ENCODE results near the gene LYVE1. TPM values are rescaled to one million over a fixed set of nuclear protein-coding genes. Genes with fewer than 3 reads are reported as not detected.

The LYVE1 gene
- total and polyA plus RNA-seq, 2 donors (not counting 1 experiment from before 2014, with no cell fraction given) = not detected

DNA sequence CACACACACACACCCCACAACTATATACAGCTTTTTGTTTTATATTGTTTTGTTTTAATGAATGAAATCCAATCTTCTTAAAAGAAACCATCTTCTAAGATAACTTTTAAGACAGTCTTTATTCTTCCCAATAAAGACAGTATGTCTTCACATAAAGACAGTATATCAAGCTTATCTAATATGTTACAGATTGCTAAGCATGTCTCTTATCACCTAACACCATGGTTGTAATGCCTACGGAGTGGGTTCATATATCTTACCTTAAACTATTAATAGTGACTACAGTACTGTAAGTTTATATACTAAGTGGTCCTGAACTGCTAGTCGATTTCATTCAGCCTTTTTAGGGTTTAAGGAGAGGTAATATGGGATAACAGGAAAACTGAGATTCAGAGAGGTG lies 35.9 kb downstream of the LYVE1 start:
- Mint-ChIP-seq H3K4me1 (peaks cover 40% of the 10 kb centered on the region), H3K9me3 (ENCODE audit: insufficient read depth) (no peaks in the 10 kb centered on the region), H3K4me3 (no peak overlapping the region), H3K27ac (no peak overlapping the region), H3K27me3 (no peaks in the 10 kb centered on the region)
- Histone ChIP-seq H3K9me3 (ENCODE audit: control extremely low read depth in 1 of 3, control insufficient read depth in 2 of 3, insufficient read depth in 1 of 3, low read length in 2 of 3) (no peaks in the 10 kb centered on the region), H3K4me2 (replicated peaks; ENCODE audit: low read depth, low read length, poor library complexity, severe bottlenecking) (no peak overlapping the region), H3K27ac (ENCODE audit: low read length in 2 of 2) (no peak overlapping the region), H4K20me1 (ENCODE audit: control insufficient read depth, insufficient read depth, low read length, poor library complexity, severe bottlenecking) (no peaks in the 10 kb centered on the region), H3K36me3 (replicated peaks in 1 of 2; ENCODE audit: control extremely low read depth in 1 of 2, control insufficient read depth in 1 of 2, extremely low read depth in 1 of 2, insufficient read depth in 2 of 2, low read length in 1 of 2) (peaks cover 20 to 50% of the 10 kb centered on the region in 2 experiments), H3K79me2 (ENCODE audit: control insufficient read depth, insufficient read depth, low read length) (peaks cover 62% of the 10 kb centered on the region), H3K27me3 (replicated peaks in 1 of 4; ENCODE audit: control extremely low read depth in 1 of 4, control insufficient read depth in 3 of 4, insufficient read depth in 4 of 4, low read length in 3 of 4) (no peaks in the 10 kb centered on the region), H3K9ac (ENCODE audit: low read length) (no peak overlapping the region), H3K4me3 (ENCODE audit: control extremely low read depth in 1 of 5, extremely low read depth in 1 of 5, insufficient read depth in 1 of 5, low read depth in 2 of 5, low read length in 4 of 5) (no peak overlapping the region), H3K4me1 (ENCODE audit: control insufficient read depth in 2 of 2, insufficient read depth in 2 of 2, low read length in 2 of 2) (peaks cover 18 to 24% of the 10 kb centered on the region in 2 donors), H2AFZ (ENCODE audit: insufficient read depth, low read depth, low read length, poor library complexity, severe bottlenecking) (no peak overlapping the region)
- ATAC-seq (ENCODE audit: low read depth) (no peak), DNase-seq (no peak)
- TF ChIP-seq EZH2 (IDR thresholded peaks at IDR 0.05; ENCODE audit: borderline replicate concordance, insufficient read depth, low read depth, low read length, poor library complexity, severe bottlenecking) = no peak
- TF ChIP-seq, protein P1, sequence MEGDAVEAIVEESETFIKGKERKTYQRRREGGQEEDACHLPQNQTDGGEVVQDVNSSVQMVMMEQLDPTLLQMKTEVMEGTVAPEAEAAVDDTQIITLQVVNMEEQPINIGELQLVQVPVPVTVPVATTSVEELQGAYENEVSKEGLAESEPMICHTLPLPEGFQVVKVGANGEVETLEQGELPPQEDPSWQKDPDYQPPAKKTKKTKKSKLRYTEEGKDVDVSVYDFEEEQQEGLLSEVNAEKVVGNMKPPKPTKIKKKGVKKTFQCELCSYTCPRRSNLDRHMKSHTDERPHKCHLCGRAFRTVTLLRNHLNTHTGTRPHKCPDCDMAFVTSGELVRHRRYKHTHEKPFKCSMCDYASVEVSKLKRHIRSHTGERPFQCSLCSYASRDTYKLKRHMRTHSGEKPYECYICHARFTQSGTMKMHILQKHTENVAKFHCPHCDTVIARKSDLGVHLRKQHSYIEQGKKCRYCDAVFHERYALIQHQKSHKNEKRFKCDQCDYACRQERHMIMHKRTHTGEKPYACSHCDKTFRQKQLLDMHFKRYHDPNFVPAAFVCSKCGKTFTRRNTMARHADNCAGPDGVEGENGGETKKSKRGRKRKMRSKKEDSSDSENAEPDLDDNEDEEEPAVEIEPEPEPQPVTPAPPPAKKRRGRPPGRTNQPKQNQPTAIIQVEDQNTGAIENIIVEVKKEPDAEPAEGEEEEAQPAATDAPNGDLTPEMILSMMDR (IDR thresholded peaks at IDR 0.05) = no peak
- ChIA-PET CTCF (interaction anchor here (1.2 to 4.5 kb wide), 3 partner anchors 9 to 127 kb away, joined by 3 to 29 read pairs (median 6); partner anchors contain the start of gene RNF141), POLR2A (no interaction called here)
- intact Hi-C loops (cut with micrococcal nuclease) = loop anchor here (5.0 kb wide), 1 partner anchor 35 kb away; the partner anchor contains the start of gene LYVE1
- no CpG with 5 or more reads among the region's 2 CpGs for WGBS (ENCODE audit: insufficient coverage)

DNA sequence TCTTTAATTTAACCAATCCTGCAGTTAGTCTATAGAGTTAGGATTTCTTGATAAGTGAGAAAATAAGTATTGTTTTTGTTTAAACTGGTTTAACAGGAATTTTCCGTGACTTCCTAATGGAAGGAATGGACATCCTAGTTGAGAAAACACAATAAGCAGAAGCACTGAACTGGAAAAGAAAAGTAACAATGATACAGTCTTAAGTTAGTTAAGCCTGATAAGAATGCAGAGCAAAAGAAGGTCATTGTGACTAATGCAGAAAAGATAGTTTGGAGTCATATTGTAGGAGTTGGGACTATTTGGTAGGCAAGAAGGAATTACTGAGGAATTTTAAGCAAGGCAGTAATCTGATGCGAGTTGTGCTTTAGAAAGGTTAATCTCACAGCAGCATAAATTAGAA lies 39.2 kb downstream of the LYVE1 start:
- Histone ChIP-seq H3K27me3 (replicated peaks in 1 of 4; ENCODE audit: control extremely low read depth in 1 of 4, control insufficient read depth in 3 of 4, insufficient read depth in 4 of 4, low read length in 3 of 4) (no peaks in the 10 kb centered on the region), H3K27ac (ENCODE audit: low read length in 2 of 2) (no peak overlapping the region), H2AFZ (ENCODE audit: insufficient read depth, low read depth, low read length, poor library complexity, severe bottlenecking) (no peak overlapping the region), H3K4me2 (replicated peaks; ENCODE audit: low read depth, low read length, poor library complexity, severe bottlenecking) (no peak overlapping the region), H3K79me2 (ENCODE audit: control insufficient read depth, insufficient read depth, low read length) (peaks cover 53% of the 10 kb centered on the region), H3K4me1 (ENCODE audit: control insufficient read depth in 2 of 2, insufficient read depth in 2 of 2, low read length in 2 of 2) (peaks cover 0 to 5% of the 10 kb centered on the region in 2 donors), H3K36me3 (replicated peaks in 1 of 2; ENCODE audit: control extremely low read depth in 1 of 2, control insufficient read depth in 1 of 2, extremely low read depth in 1 of 2, insufficient read depth in 2 of 2, low read length in 1 of 2) (peaks cover 33 to 79% of the 10 kb centered on the region in 2 experiments), H4K20me1 (ENCODE audit: control insufficient read depth, insufficient read depth, low read length, poor library complexity, severe bottlenecking) (no peaks in the 10 kb centered on the region), H3K9me3 (ENCODE audit: control extremely low read depth in 1 of 3, control insufficient read depth in 2 of 3, insufficient read depth in 1 of 3, low read length in 2 of 3) (no peaks in the 10 kb centered on the region), H3K9ac (ENCODE audit: low read length) (no peak overlapping the region), H3K4me3 (ENCODE audit: control extremely low read depth in 1 of 5, extremely low read depth in 1 of 5, insufficient read depth in 1 of 5, low read depth in 2 of 5, low read length in 4 of 5) (no peak overlapping the region)
- TF ChIP-seq, protein P1 (IDR thresholded peaks at IDR 0.05) = no peak
- TF ChIP-seq EZH2 (IDR thresholded peaks at IDR 0.05; ENCODE audit: borderline replicate concordance, insufficient read depth, low read depth, low read length, poor library complexity, severe bottlenecking) = no peak
- intact Hi-C loops (cut with micrococcal nuclease) = no loop called here
- peaks cover 26% of the 10 kb centered on the region for H3K4me1 Mint-ChIP-seq
- ATAC-seq (ENCODE audit: low read depth) (no peak), DNase-seq (no peak)
- no peaks in the 10 kb centered on the region for H3K9me3 Mint-ChIP-seq (ENCODE audit: insufficient read depth)
- POLR2A ChIA-PET = no interaction called here
- no peak overlapping the region for H3K27ac Mint-ChIP-seq
- no peak overlapping the region for H3K4me3 Mint-ChIP-seq
- 100% methylated on average over 2 of the region's 2 CpGs for WGBS (ENCODE audit: insufficient coverage)
- H3K27me3 Mint-ChIP-seq = no peaks in the 10 kb centered on the region
- CTCF ChIA-PET = interaction anchor here (1.0 to 2.9 kb wide), 3 partner anchors 9 to 115 kb away, joined by 3 to 16 read pairs (median 4); no protein-coding TSS in a partner anchor

Data from B cell (primary cell).